H1 (cell line): ENCODE measurements around the gene GJB3. TPM values are rescaled to one million over a fixed set of nuclear protein-coding genes. Genes with fewer than 3 reads are reported as not detected.

Experiments used
- CBX5 ChIP-seq: fragments of 300-800, 300-1000 bp; sonication (generic); IDR thresholded peaks from 2 replicates; pipeline ENCODE4 v1.7.1; 2016; ENCODE audit warnings: antibody characterized with exemption, low read length, low read depth
- JUN ChIP-seq: IDR thresholded peaks from 2 replicates; pipeline ENCODE4 v1.6.1; 2011; ENCODE audit warnings: low read depth, mild to moderate bottlenecking, improper control_type of control experiment, low read length
- polyA plus RNA-seq, 7 experiments: library from polyadenylated mRNA; depleted of rRNA in 3 of 7; stranded (reverse) in 5 of 7; unstranded in 2 of 7; fragments of >200 nt in 5 of 7; fragments of 200-250 nt in 2 of 7; gene quantifications; 1 replicate in 5 of 7; 2 replicates in 1 of 7; 4 replicates in 1 of 7; pipeline versions ENCODE4 v1.2.1 to v1.2.3, GENCODE V29; 2011 to 2013; ENCODE audit warnings: missing spikeins in 2 of 7, mixed read lengths in 2 of 7
- total RNA-seq: library from RNA; stranded (reverse); fragmentation: NEBNext Ultra II Directional; extraction: Animal tissue kit (Norgen Biotek cat#: 25700); gene quantifications from 2 replicates; pipeline ENCODE4 v1.2.1, GENCODE V29; 2021

The GJB3 gene
- total and polyA plus RNA-seq, 2 of the 8 experiments (the other 6 are each of a cell fraction or from before 2014, with no cell fraction given) = 0.93 to 1.6 TPM

DNA sequence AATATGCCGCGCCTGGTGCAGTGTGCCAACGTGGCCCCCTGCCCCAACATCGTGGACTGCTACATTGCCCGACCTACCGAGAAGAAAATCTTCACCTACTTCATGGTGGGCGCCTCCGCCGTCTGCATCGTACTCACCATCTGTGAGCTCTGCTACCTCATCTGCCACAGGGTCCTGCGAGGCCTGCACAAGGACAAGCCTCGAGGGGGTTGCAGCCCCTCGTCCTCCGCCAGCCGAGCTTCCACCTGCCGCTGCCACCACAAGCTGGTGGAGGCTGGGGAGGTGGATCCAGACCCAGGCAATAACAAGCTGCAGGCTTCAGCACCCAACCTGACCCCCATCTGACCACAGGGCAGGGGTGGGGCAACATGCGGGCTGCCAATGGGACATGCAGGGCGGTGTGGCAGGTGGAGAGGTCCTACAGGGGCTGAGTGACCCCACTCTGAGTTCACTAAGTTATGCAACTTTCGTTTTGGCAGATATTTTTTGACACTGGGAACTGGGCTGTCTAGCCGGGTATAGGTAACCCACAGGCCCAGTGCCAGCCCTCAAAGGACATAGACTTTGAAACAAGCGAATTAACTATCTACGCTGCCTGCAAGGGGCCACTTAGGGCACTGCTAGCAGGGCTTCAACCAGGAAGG is 4.3 kb downstream of the GJB3 start (continued):
- TF ChIP-seq JUN (no peak), CBX5 (no peak)
